ENCODE measurements around the gene EHMT1.

The EHMT1 gene

DNA sequence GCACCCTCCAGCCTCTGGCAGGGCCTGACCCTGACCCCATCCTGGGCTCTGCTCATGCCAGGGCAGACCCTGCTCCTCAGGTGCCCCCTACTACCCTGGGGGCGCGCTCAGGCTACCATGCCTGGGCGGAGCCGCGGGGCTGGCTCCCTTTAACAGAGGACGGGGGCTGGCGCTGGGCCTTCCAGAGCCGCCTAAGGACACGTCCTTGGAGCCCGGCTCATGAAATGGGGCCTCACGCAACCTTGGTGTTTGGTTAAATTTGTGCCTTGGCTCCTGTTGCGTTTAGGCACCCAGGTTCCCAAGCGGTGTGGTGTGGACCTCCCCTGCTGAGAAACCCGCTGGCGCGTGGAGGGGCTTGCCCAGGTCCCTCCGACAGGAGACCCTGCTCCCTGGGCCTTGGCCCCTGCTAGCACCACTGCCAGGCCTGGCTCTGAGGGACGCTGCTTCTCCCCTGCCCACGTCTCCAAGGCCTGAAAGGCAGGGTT lies 3.4 kb upstream of the EHMT1 start:
- TF ChIP-seq SIN3A (IDR thresholded peaks at IDR 0.05; ENCODE audit: borderline replicate concordance, insufficient read depth, low read length) (no peak), FOXP2 (optimal IDR thresholded peaks at IDR 0.05; ENCODE audit: borderline replicate concordance, extremely low read depth, extremely low read length, insufficient read depth) (no peak), POLR2AphosphoS5 (IDR thresholded peaks at IDR 0.05; ENCODE audit: low read depth, low read length) (no peak), TAF1 (IDR thresholded peaks at IDR 0.05; ENCODE audit: borderline replicate concordance, insufficient read depth, low read length) (no peak)
- TF ChIP-seq, protein P1, sequence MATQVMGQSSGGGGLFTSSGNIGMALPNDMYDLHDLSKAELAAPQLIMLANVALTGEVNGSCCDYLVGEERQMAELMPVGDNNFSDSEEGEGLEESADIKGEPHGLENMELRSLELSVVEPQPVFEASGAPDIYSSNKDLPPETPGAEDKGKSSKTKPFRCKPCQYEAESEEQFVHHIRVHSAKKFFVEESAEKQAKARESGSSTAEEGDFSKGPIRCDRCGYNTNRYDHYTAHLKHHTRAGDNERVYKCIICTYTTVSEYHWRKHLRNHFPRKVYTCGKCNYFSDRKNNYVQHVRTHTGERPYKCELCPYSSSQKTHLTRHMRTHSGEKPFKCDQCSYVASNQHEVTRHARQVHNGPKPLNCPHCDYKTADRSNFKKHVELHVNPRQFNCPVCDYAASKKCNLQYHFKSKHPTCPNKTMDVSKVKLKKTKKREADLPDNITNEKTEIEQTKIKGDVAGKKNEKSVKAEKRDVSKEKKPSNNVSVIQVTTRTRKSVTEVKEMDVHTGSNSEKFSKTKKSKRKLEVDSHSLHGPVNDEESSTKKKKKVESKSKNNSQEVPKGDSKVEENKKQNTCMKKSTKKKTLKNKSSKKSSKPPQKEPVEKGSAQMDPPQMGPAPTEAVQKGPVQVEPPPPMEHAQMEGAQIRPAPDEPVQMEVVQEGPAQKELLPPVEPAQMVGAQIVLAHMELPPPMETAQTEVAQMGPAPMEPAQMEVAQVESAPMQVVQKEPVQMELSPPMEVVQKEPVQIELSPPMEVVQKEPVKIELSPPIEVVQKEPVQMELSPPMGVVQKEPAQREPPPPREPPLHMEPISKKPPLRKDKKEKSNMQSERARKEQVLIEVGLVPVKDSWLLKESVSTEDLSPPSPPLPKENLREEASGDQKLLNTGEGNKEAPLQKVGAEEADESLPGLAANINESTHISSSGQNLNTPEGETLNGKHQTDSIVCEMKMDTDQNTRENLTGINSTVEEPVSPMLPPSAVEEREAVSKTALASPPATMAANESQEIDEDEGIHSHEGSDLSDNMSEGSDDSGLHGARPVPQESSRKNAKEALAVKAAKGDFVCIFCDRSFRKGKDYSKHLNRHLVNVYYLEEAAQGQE (IDR thresholded peaks at IDR 0.05; ENCODE audit: insufficient read depth in 1 of 2, low read depth in 2 of 2, low read length in 2 of 2) = no peak

GRCh38 chr9:137619240-137620047 lies 639 bp downstream of the EHMT1 start:
- TF ChIP-seq, protein P1 (IDR thresholded peaks at IDR 0.05; ENCODE audit: insufficient read depth in 1 of 2, low read depth in 2 of 2, low read length in 2 of 2) = no peak
- TF ChIP-seq POLR2AphosphoS5 (IDR thresholded peaks at IDR 0.05; ENCODE audit: low read depth, low read length) (no peak), SIN3A (IDR thresholded peaks at IDR 0.05; ENCODE audit: borderline replicate concordance, insufficient read depth, low read length) (0 out of 2 replicates have a peak, but pooled peaks have one; percentile 12)

DNA sequence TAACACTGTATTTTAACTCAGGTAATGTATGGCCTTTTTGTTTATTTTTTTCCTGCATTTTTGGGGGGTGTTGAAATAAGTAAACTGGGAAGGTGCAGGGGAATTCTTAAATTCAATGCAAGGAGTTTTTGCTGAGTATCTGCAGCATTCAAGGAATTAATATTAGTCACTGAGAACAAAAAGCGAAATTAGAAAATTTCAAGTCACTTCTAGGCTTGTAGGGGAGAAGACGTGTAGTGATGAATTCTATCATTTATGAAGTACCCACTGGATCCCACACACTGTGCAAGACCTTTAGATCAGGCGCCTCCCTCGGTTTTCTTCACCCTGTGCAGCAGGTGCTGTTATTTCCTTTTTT lies 1.2 kb downstream of the EHMT1 start:
- TF ChIP-seq SIN3A (IDR thresholded peaks at IDR 0.05; ENCODE audit: borderline replicate concordance, insufficient read depth, low read length) (no peak), TAF1 (IDR thresholded peaks at IDR 0.05; ENCODE audit: borderline replicate concordance, insufficient read depth, low read length) (no peak), POLR2AphosphoS5 (IDR thresholded peaks at IDR 0.05; ENCODE audit: low read depth, low read length) (no peak)

- no peak for TF ChIP-seq FOXP2 (optimal IDR thresholded peaks at IDR 0.05; ENCODE audit: borderline replicate concordance, extremely low read depth, extremely low read length, insufficient read depth)
- TF ChIP-seq POLR2AphosphoS5 (IDR thresholded peaks at IDR 0.05; ENCODE audit: low read depth, low read length) = no peak
- no peak for TF ChIP-seq SIN3A (IDR thresholded peaks at IDR 0.05; ENCODE audit: borderline replicate concordance, insufficient read depth, low read length)
- no peak for TF ChIP-seq TAF1 (IDR thresholded peaks at IDR 0.05; ENCODE audit: borderline replicate concordance, insufficient read depth, low read length)
- TF ChIP-seq, protein P1 (IDR thresholded peaks at IDR 0.05; ENCODE audit: insufficient read depth in 1 of 2, low read depth in 2 of 2, low read length in 2 of 2) = no peak
Observed at GRCh38 chr9:137620581-137620980, 1.8 kb downstream of the EHMT1 start.

DNA sequence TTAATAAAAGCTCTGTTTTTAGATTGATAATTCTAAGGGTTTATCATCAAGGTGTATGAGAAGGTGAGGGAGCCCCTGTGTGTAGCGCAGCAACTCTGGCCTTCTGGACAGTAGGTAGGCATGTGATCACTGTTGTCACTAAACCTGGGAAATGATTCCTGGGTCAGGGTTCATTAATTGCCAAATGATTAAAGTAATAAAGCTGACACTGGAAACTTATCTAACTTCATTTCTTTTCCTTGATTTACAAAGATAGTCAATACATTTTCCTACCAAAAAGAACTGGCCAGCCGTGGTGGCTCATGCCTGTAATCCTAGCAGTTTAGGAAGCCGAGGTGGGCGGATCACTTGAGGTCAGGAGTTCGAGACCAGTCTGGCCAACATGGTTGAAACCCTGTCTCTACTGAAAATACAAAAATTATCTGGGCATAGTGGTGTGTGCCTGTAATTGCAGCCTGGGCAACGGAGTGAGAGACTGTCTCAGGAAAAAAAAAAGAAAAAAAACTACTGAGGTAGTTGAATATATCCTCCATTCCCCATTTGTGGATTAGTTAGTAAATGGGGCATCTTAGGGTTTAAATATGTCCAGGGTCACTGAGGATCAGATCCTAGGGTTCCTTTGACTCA lies 2.4 kb downstream of the EHMT1 start:
- no peak for TF ChIP-seq SIN3A (IDR thresholded peaks at IDR 0.05; ENCODE audit: borderline replicate concordance, insufficient read depth, low read length)
- TF ChIP-seq, protein P1 (IDR thresholded peaks at IDR 0.05; ENCODE audit: insufficient read depth in 1 of 2, low read depth in 2 of 2, low read length in 2 of 2) = no peak
- no peak for TF ChIP-seq TAF1 (IDR thresholded peaks at IDR 0.05; ENCODE audit: borderline replicate concordance, insufficient read depth, low read length)
- TF ChIP-seq POLR2AphosphoS5 (IDR thresholded peaks at IDR 0.05; ENCODE audit: low read depth, low read length) = no peak
- TF ChIP-seq FOXP2 (optimal IDR thresholded peaks at IDR 0.05; ENCODE audit: borderline replicate concordance, extremely low read depth, extremely low read length, insufficient read depth) = no peak
